Stimulated activated naive CD4-positive, alpha-beta T cell treated with Interleukin-2 at 50 U/mL for 16 hours (primary cell): ENCODE measurements around the gene SGIP1.

Experiments
- DNase-seq: peaks from one replicate; lab custom pipeline; 2025; lab: John Stamatoyannopoulos, UW

Gene SGIP1

DNA sequence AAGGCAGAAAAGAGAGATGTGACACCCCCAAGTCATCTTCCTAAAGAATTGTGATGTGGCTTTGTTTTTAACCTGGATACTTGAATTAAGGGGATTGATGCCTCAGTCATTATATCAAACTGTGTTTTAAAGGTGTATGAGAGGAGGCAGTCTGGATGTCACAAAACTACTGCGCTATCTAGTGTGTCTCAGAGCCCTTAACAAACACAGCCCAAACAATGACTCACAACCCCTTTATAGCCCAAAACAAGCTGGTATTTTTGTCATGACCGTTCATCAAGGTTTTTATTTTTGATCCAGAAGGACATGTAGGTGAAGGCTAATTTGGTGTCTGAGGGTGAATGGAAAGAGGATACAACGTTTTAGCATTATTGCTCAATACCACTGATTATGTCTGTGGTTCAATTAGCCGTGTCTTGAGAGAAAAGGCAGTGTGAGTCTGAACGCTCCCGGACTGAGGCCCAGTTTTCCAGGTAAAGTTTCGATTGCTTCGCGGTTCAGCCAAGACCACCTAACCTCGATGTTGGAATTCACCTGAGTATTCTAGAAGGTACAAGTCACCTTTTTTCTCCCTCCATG, 71.6 kb downstream of the SGIP1 start:
- no peak for DNase-seq

GRCh38 chr1:66606362-66607065, 72.6 kb downstream of the SGIP1 start:
- no peak for DNase-seq

DNA sequence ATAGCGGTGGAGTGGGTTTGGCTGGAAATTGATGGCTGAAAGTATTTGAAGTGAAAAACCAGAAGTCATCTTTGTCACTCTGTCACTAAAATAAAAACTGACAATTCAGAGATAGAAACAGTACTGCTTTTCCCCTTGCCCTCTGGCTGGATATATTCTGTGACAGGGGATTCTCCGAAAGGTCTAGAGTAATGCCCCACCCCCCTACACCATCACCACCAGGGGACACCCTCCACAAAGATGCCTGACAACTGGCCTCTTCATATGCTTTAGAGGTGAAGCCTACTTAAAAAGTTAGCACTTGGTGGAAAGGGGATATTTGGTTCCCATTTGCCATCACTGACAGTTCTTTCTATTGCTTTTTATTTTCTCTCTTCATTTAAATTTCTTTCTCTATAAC, 73.5 kb downstream of the SGIP1 start:
- no peak for DNase-seq

GRCh38 chr1:66613187-66613586, 79.2 kb downstream of the SGIP1 start:
- DNase-seq = no peak

DNA sequence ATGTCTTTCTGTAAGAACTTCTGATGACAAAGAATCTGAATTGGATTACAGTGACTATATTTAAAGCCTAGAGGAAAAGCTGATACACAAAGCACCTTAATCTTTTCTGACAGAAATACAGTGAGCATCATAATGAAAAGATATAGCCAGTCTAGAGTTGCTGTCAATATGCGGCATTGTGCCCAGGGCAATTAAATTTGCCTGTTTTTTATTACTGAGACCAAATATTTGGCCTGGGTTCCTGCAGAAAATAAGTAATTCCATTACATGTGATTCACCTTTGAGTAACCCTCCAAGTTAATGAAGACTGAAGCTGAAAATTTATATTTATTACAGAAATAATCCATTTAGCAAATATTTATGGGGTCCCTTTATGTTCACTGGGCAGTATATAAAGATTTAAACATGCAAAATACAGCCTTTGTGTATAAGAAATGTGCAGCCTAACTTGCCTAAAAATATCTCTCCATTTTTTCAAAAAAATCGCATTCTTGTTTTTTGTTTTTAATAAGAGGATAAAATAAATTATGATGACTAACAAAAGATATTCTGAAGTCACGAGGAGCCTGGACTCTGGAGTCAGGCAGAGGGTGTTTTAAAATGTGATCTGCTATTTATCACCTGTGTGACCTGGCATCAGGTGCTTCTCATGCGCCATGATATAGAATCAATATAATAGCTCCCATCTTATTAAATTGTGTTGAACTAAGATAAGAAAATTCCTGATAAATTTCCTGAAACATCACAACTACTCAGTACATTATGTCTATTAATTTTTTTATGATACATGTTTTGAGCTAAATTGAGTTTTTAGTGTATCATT, 83.6 kb downstream of the SGIP1 start:
- no peak for DNase-seq

GRCh38 chr1:66618390-66618789, 84.4 kb downstream of the SGIP1 start:
- DNase-seq = no peak

DNA sequence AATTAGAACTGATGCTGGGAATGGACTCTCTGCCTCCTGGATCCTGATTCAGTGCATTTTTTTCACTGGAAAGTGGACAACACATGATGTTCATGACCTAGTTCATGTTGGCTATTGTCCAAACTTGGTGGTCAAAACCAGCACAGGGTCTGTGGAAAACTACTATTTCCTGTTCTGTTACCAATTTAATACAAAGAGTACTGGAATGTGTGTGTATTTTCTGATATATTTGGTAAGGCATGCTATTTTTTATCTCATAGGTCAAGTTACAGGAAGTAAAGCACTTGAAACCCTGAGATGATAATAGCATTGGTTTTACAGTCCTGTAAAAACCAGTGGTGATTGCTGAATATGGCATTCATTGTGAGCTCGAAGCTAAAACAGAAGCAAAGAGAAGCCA, 89.9 kb downstream of the SGIP1 start:
- no peak for DNase-seq

DNA sequence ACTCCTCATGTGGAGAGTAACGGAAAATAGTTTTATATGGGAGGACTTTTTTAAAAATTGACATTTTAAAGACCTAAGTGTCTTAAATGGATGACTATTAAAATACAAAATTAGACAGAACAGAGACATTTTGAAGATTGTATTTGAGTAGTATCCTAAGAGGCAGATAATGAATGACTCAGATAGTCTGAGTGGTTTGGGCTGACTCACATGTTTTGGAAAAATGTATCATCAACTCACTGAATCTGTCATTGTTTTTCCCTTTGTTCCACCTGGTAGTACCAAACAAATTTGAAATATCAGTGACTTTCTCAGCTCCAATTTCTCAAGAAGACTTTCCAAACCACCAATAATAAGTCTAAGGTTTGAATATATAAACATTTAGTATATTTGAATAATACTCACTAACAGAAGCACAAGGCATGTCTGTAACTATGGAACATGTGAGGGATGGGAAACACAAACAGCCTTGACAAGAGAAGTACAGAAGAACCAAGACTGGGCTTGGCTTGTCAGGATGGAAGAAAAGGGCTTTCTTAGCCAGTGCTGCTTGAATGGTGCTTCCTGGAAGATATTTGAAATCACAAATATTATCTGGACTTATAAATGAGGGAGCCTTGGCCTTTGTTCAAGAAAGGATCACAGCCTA, 90.6 kb downstream of the SGIP1 start:
- DNase-seq = no peak

DNA sequence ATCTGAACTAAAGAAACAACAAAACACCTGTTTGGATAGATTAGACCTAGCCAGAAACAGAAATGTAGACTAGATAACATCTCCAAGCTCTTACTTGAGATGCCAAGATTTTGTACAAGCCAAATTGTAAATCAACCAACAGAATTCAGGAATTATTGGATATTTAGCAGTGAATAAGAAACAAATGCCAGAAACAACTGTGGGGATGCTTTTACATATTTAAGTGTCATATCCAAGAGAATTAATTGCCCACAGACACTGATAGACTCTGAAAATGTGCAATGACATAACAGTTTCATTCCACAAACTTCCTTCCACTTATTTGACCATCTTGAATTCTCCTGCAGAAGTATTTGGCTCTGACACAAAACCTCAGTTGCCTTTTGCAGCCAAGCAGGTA, 92.3 kb downstream of the SGIP1 start:
- DNase-seq = no peak

DNA sequence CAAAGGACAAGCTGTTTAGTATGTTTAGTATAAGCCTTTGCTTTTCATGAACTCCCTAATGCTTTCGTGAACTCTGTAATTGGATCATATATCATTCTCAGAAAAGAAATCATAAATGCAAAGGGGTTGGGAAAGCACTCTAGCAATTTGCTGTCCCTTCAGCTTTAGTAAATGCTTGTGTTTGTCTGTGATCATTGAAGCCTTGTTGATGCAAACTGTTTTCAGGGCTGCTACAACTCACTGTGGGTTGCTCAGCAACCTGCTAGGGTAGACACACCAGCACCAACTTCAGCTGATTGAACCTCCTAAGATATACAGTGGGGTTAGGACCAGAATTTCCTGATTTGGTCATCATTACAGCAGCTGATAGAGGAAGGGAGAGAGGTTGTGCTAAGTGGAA, 95.0 kb downstream of the SGIP1 start:
- no peak for DNase-seq

- no peak for DNase-seq
Measured at GRCh38 chr1:66633159-66633558, 99.2 kb downstream of the SGIP1 start.

DNA sequence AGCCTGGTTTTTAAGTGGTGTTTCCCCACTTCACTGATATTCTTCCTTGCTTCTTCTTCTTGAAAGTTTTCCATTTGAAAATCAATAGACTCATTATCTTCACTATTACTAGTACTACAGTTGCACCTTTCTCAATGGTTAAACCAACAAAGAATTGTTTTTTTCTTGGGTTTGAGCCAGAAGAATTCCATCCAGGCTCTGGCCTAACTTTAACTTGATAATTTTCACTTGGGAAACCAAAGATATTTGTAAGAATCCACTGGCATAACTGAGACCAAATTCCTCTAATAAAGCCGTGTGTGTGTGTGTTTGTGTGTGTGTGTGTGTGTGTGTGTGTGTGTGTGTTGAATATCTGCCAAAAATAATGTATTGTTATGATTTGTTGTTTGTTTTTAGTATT, 103.2 kb downstream of the SGIP1 start:
- no peak for DNase-seq

DNA sequence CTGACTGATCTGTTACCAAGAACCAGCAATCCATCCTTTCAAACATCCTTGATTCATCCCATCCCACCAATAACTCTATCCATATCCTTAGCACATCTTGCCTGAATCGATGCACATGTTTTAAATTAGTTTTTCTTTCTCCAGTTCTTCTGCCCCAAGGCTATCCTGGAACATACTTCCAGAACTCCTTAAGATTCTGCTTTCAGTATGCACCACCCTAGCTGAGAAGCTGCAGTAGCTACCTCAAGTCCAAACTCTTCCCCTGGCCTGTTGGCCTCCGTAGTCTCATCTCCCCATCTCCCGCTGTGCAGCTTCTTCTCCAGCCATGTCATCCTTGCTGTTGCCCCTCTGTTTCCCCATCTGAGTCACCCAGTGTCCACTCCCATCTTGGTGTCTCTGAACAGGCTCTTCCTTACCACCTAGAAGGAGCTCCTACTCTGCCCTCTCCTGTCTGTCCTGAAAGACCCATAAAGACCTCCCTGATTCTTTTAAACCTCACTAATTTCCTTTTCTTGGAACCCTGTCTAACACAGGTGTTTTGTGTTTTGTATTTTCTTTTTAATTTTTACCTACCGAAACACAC, 108.0 kb downstream of the SGIP1 start:
- no peak for DNase-seq

DNA sequence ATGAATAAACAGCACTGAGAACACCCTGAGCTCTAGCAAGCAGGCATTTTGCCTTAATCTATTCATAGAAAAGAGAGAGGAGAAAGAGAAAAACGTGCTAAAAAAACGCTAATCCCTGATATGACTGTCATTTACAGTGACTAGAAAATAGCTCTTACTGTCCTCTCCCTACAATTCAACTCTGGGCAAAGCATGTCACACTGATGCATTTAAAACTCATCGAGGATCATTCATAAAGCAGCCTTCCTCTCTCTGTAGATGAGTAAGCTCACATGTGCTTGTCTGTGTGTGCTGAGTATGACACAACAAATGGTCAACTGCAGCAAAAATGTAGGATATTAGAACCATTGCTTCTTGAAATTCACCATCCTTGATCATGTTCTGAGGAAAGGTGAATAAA, 109.0 kb downstream of the SGIP1 start:
- DNase-seq = no peak

- no peak for DNase-seq
Measured at GRCh38 chr1:66644331-66644730, 110.4 kb downstream of the SGIP1 start.

- no peak for DNase-seq
Measured at GRCh38 chr1:66648901-66649595, 115.1 kb downstream of the SGIP1 start.

GRCh38 chr1:66652556-66652955, 118.6 kb downstream of the SGIP1 start:
- no peak for DNase-seq

GRCh38 chr1:66654643-66655042, 120.7 kb downstream of the SGIP1 start:
- no peak for DNase-seq

DNA sequence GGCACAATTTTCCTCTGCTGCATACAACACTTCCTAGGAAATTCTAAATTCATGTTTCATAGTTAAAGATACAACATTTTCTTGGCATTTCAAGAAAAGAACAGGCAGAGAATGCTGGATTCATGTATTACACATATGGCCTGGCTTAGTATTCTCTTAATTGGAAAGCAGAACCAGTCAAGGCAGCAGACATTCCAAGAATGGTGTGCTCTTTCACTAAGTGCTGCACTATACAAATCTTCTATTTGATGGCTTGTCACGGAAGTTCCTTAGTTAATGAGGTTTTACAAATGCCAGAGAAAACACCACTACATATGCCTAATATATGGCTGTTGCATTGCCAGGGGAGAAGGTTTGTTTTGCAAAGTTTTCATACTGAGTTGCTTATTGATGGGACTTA, 137.5 kb downstream of the SGIP1 start:
- DNase-seq = no peak

- no peak for DNase-seq
Measured at GRCh38 chr1:66676613-66677298, 142.8 kb downstream of the SGIP1 start.

DNA sequence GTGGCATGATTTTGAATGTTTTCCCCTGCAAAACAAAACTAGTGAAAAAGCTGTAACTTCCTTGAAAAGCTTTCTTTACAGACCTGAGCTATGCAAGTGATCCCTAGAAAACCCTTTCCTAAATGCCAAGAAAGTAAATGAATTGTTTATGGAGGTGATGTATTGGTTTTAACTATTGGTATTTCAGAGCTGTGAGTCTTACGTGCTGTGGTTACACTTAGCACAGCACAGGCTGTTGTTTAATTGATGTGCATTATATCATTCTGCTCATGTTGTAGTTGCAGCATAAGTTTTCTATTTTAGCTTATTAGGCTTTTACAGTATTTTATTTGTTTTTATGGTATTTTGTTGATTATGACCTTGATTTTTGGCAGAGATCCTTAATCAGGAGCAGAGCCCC, 144.2 kb downstream of the SGIP1 start:
- no peak for DNase-seq
